ENCODE data around the gene IFTAP. TPM values are rescaled to one million over a fixed set of nuclear protein-coding genes. Genes with fewer than 3 reads are reported as not detected.

The IFTAP gene
- total RNA-seq, 1 donor from 2014 or later: 15.2 TPM

DNA sequence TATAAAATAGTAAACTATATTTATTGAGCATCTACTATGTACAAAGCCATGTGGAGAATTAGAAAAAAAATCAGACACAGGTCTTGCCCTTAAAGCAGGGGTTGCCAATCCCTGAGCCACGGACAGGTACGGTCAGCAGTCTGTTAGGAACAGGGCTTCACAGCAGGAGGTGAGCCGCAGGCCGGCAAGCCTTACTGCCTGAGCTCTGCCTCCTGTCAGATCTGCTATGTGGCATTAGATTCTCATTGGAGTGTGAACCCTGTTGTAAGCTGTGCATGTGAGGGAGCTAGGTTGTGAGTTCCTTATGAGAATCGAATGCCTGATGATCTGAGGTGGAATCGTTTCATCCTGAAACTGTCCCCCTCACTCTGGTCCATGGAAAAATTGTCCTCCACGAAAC is 5.9 kb downstream of the IFTAP start:
- no peaks in the 10 kb centered on the region for H3K27me3 ChIP-seq (ENCODE audit: low read depth)
- H3K27ac ChIP-seq: no peak overlapping the region
- no peak overlapping the region for H3K4me3 ChIP-seq
- intact Hi-C loops (cut with DNase I): no loop called here
- DNase-seq: no peak
- H3K36me3 ChIP-seq: no peaks in the 10 kb centered on the region
- TF ChIP-seq, protein P1, sequence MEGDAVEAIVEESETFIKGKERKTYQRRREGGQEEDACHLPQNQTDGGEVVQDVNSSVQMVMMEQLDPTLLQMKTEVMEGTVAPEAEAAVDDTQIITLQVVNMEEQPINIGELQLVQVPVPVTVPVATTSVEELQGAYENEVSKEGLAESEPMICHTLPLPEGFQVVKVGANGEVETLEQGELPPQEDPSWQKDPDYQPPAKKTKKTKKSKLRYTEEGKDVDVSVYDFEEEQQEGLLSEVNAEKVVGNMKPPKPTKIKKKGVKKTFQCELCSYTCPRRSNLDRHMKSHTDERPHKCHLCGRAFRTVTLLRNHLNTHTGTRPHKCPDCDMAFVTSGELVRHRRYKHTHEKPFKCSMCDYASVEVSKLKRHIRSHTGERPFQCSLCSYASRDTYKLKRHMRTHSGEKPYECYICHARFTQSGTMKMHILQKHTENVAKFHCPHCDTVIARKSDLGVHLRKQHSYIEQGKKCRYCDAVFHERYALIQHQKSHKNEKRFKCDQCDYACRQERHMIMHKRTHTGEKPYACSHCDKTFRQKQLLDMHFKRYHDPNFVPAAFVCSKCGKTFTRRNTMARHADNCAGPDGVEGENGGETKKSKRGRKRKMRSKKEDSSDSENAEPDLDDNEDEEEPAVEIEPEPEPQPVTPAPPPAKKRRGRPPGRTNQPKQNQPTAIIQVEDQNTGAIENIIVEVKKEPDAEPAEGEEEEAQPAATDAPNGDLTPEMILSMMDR (IDR thresholded peaks at IDR 0.05): no peak
- ATAC-seq: no peak
- no peaks in the 10 kb centered on the region for H3K9me3 ChIP-seq
- H3K4me1 ChIP-seq: peaks cover 5% of the 10 kb centered on the region

DNA sequence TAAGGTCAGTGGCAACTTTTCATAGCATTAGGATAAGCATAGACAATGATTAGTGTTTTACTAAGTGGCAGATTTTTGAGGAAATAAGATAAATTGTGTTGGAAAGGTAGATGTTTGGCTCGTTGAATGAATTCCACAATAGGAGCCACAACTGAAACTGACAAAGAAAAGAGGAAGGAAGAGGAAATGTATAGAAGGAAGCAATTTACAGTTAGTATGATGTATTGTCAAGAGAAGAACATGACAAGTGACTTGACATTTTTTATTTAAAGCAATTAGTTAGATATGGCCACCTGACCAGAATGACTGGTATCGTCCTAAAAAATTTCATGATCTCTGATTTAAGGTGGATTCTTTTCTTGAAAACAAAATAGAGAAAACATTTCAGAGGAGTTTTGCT is 6.9 kb downstream of the IFTAP start:
- Histone ChIP-seq H3K9me3 (no peaks in the 10 kb centered on the region), H3K27ac (no peak overlapping the region), H3K27me3 (ENCODE audit: low read depth) (no peaks in the 10 kb centered on the region), H3K36me3 (no peaks in the 10 kb centered on the region), H3K4me1 (no peaks in the 10 kb centered on the region), H3K4me3 (no peak overlapping the region)
- ATAC-seq: no peak
- no peak for DNase-seq
- intact Hi-C loops (cut with DNase I): no loop called here
- TF ChIP-seq, protein P1 (IDR thresholded peaks at IDR 0.05): no peak

DNA sequence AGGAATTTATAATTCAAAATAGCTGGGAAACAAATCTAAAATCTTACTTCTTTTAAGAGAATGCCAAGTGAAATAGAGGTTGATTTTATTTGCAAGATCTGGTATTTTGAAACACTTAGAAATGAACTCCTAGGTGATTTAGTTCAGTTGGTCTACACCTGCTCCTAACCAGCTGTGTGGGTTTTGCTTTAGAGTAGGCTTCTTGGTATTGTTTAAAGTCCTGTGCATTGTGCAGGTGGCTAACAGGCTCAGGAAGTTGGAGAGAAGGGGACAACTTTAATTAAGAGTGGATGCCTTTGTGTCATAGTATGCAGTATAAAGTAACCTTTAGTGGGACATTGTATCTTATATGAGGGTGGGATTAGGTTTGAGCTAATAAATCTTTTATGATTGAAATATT is 7.8 kb downstream of the IFTAP start:
- ATAC-seq (no peak), DNase-seq (no peak)
- intact Hi-C loops (cut with DNase I): no loop called here
- no peaks in the 10 kb centered on the region for H3K27me3 ChIP-seq (ENCODE audit: low read depth)
- no peak overlapping the region for H3K4me3 ChIP-seq
- TF ChIP-seq, protein P1 (IDR thresholded peaks at IDR 0.05): no peak
- H3K9me3 ChIP-seq: no peaks in the 10 kb centered on the region
- H3K36me3 ChIP-seq: no peaks in the 10 kb centered on the region
- H3K4me1 ChIP-seq: no peaks in the 10 kb centered on the region
- no peak overlapping the region for H3K27ac ChIP-seq

DNA sequence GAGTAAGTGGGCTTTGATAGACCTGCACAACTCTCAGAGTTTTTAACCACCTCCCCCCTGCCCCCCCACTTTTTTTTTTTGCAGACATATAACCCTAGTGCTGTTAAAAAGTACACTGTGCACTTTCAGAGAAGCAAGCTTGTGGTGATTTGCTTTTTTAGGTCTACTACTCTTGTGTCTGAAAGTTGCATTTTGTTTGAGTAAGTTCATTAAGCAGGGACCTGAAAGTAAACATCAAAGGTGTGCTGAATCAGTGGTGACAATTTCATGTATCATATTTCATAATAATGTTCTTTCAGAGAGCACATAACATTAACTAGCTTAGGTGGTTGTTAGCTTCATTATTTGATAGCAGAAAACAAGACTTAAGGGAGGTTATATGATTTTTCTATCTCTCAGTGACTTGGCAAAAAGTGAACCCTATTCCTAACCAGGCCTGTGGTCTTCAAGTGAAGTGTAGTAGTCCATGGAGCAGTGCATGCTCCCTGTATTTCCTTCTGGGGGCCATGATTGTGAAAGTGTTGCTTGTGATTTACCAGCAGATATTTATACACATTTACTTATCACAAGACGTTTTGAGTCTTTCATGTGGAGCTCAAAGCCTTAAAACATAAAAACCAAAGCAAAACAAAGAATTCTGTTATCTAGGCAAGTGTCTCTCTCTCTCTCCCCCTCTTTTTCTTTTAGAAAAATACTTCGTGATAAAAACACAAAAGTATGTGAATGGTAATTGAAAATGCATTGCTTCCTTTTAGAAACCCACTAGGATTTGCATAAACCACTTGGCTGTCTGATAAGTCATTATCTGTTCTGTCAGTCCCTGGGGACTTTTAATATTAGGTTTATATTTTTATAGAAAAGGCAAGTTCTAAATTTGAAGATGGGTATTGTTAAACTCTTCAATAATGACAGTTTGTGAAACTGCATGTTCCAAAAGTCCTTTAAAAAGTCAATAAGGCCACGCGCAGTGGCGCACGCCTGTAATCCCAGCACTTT is 11.2 kb downstream of the IFTAP start:
- Histone ChIP-seq H3K27me3 (ENCODE audit: low read depth) (no peaks in the 10 kb centered on the region), H3K4me3 (no peak overlapping the region), H3K36me3 (no peaks in the 10 kb centered on the region), H3K9me3 (no peaks in the 10 kb centered on the region), H3K4me1 (no peaks in the 10 kb centered on the region), H3K27ac (no peak overlapping the region)
- TF ChIP-seq, protein P1 (IDR thresholded peaks at IDR 0.05): no peak
- intact Hi-C loops (cut with DNase I): no loop called here
- ATAC-seq: no peak
- no peak for DNase-seq

DNA sequence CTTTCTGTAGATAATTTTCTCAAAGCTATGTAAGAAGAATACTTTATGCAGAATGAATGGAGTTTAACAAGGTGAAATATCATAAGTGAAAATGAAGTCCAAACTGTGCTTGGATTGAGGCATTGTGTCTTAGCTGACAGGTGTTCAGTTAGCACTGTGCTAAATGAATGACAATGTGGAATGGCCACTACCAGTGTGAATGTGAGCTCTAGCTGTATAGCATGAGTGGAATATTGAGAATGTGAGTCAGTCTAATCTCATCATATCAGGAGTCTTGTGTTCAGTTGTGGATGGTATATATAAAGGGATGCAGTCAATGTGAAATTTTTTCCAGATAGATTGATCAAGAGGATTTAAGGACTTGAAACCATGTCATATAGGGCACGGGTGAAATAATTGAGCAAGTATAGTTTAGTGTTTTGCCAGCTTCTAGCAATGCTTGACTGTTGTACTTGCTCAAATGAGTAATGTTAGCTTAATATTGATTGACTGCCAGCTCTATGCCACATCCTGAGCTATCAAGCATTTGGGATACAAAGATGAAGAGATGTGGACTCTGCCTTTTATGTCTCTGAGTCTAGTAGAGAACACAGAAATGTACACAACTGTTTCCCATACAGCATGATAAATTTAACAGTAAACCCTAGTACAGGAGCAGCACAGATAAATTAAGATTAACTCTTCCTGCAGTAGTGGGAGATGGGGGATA is 14.3 kb downstream of the IFTAP start:
- Histone ChIP-seq H3K9me3 (no peaks in the 10 kb centered on the region), H3K27ac (no peak overlapping the region), H3K4me3 (no peak overlapping the region), H3K27me3 (ENCODE audit: low read depth) (no peaks in the 10 kb centered on the region), H3K4me1 (no peaks in the 10 kb centered on the region), H3K36me3 (no peaks in the 10 kb centered on the region)
- ATAC-seq: no peak
- TF ChIP-seq, protein P1 (IDR thresholded peaks at IDR 0.05): no peak
- DNase-seq: no peak
- intact Hi-C loops (cut with DNase I): no loop called here

Data from lower lobe of right lung (tissue), 2 donors.